ENCODE measurements around the gene SEC24C. TPM values are rescaled to one million over a fixed set of nuclear protein-coding genes. Genes with fewer than 3 reads are reported as not detected.

SEC24C gene
- polyA plus RNA-seq, 1 experiment, result 86.9 TPM

GRCh38 chr10:73781879-73782748 lies 37.9 kb downstream of the SEC24C start, which contains the start of gene CHCHD1:
Gene CHCHD1, plus strand, starts transcription at chr10:73782048. Its CDS starts 28 bp downstream, at chr10:73782076.
- no peak for TF ChIP-seq CTCF (IDR thresholded peaks at IDR 0.05; ENCODE audit: low read depth, low read length)
- peak within 1 kb of the TSS; percentile 83 for H3K27ac ChIP-seq (ENCODE audit: low read depth, low read length)
- ChIA-PET POLR2A (interaction anchor here (0.6 to 2.4 kb wide), 6 partner anchors 10 to 52 kb away, joined by 3 to 28 read pairs (median 3); a partner anchor contains a TSS), CTCF (interaction anchor here (0.6 to 1.5 kb wide), 3 partner anchors 97 to 1068 kb away, joined by 3 to 6 read pairs (median 4); no protein-coding TSS in a partner anchor)
- H3K4me3 ChIP-seq (ENCODE audit: low read depth, low read length), result peak within 1 kb of the TSS; percentile 86
- H3K27me3 ChIP-seq (ENCODE audit: control insufficient read depth, insufficient read depth, low read length), result no peaks in the 10 kb centered on the region
- peak; percentile 63 for DNase-seq (ENCODE audit: low read depth, low spot score)
- peaks cover 4% of the 10 kb centered on the region; the same call in 1 of the 2 replicates for H3K9me3 ChIP-seq (ENCODE audit: control insufficient read depth, insufficient read depth, low read length)

- Histone ChIP-seq H3K27ac (ENCODE audit: low read depth, low read length) (no peak overlapping the region), H3K27me3 (ENCODE audit: control insufficient read depth, insufficient read depth, low read length) (no peaks in the 10 kb centered on the region), H3K9me3 (ENCODE audit: control insufficient read depth, insufficient read depth, low read length) (peaks cover 4% of the 10 kb centered on the region; the same call in 1 of the 2 replicates), H3K4me3 (ENCODE audit: low read depth, low read length) (peak overlapping the region; percentile 86)
- ChIA-PET POLR2A (interaction anchor here (1.4 to 2.4 kb wide), 2 partner anchors 11 to 52 kb away, joined by 3 to 28 read pairs; a partner anchor contains a TSS), CTCF (no interaction called here)
- no peak for DNase-seq (ENCODE audit: low read depth, low spot score)
- TF ChIP-seq CTCF (IDR thresholded peaks at IDR 0.05; ENCODE audit: low read depth, low read length), result no peak
These were observed 38.5 kb downstream of the SEC24C start for GRCh38 chr10:73782749-73783085.

- Histone ChIP-seq H3K9me3 (ENCODE audit: control insufficient read depth, insufficient read depth, low read length) (peaks cover 4% of the 10 kb centered on the region; the same call in 1 of the 2 replicates), H3K27ac (ENCODE audit: low read depth, low read length) (peak within 1 kb of the TSS; percentile 74), H3K27me3 (ENCODE audit: control insufficient read depth, insufficient read depth, low read length) (no peaks in the 10 kb centered on the region), H3K4me3 (ENCODE audit: low read depth, low read length) (peak within 1 kb of the TSS; percentile 83)
- CTCF ChIA-PET, result no interaction called here
- TF ChIP-seq CTCF (IDR thresholded peaks at IDR 0.05; ENCODE audit: low read depth, low read length), result 0 out of 2 replicates have a peak, but pooled peaks have one; percentile 5
- DNase-seq (ENCODE audit: low read depth, low spot score), result peak; percentile 84
- POLR2A ChIA-PET, result interaction anchor here (1.2 to 1.6 kb wide), 2 partner anchors 10 to 13 kb away, joined by 5 to 6 read pairs; a partner anchor contains a TSS
These were observed 41.1 kb downstream of the SEC24C start, which contains the start of gene ZSWIM8 for GRCh38 chr10:73785211-73785720. Gene ZSWIM8, plus strand, starts transcription at chr10:73785606. Its CDS starts 273 bp downstream, at chr10:73785879.

GRCh38 chr10:73785721-73786511 lies 41.7 kb downstream of the SEC24C start:
- TF ChIP-seq CTCF (IDR thresholded peaks at IDR 0.05; ENCODE audit: low read depth, low read length), result no peak
- Histone ChIP-seq H3K4me3 (ENCODE audit: low read depth, low read length) (peak overlapping the region; percentile 83), H3K9me3 (ENCODE audit: control insufficient read depth, insufficient read depth, low read length) (peaks cover 4% of the 10 kb centered on the region; the same call in 1 of the 2 replicates), H3K27me3 (ENCODE audit: control insufficient read depth, insufficient read depth, low read length) (no peaks in the 10 kb centered on the region), H3K27ac (ENCODE audit: low read depth, low read length) (peak overlapping the region; percentile 74)
- POLR2A ChIA-PET, result interaction anchor here (0.7 to 1.6 kb wide), 4 partner anchors 9 to 55 kb away, joined by 3 to 6 read pairs (median 5); a partner anchor contains a TSS
- DNase-seq (ENCODE audit: low read depth, low spot score), result no peak
- CTCF ChIA-PET, result no interaction called here
